ENCODE measurements around the gene FLT3LG.

DNA sequence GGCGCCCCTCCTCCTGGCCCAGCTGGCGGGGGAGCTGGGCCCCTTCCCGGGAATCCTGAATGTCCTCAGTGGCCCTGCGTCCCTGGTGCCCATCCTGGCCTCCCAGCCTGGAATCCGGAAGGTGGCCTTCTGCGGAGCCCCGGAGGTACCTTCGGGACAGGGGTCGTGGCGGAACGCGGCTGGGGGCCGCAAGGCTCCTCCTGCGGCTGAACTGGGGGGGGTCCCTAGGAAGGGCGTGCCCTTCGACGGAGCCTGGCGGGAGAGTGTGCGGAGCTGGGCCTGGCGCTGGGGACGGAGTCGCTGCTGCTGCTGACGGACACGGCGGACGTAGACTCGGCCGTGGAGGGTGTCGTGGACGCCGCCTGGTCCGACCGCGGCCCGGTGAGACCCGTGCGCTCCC is 12.4 kb upstream of the FLT3LG start:
- TF ChIP-seq, protein P1, sequence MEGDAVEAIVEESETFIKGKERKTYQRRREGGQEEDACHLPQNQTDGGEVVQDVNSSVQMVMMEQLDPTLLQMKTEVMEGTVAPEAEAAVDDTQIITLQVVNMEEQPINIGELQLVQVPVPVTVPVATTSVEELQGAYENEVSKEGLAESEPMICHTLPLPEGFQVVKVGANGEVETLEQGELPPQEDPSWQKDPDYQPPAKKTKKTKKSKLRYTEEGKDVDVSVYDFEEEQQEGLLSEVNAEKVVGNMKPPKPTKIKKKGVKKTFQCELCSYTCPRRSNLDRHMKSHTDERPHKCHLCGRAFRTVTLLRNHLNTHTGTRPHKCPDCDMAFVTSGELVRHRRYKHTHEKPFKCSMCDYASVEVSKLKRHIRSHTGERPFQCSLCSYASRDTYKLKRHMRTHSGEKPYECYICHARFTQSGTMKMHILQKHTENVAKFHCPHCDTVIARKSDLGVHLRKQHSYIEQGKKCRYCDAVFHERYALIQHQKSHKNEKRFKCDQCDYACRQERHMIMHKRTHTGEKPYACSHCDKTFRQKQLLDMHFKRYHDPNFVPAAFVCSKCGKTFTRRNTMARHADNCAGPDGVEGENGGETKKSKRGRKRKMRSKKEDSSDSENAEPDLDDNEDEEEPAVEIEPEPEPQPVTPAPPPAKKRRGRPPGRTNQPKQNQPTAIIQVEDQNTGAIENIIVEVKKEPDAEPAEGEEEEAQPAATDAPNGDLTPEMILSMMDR (conservative IDR thresholded peaks at IDR 0.05; ENCODE audit: low read length), result no peak
- TF ChIP-seq EZH2phosphoT487 (IDR thresholded peaks at IDR 0.05; ENCODE audit: borderline replicate concordance, low read depth, low read length), result no peak

Data from OCI-LY7 (cell line).